Measurements from ENCODE around the gene ANKRD28. TPM values are rescaled to one million over a fixed set of nuclear protein-coding genes. Genes with fewer than 3 reads are reported as not detected.

Gene ANKRD28
- total and polyA plus RNA-seq, 2 of the 13 experiments (the other 11 are each of a cell fraction or from before 2014, with no cell fraction given), result 21.0 to 28.9 TPM

- H3K79me2 ChIP-seq (ENCODE audit: insufficient read depth, low read length), result no peaks in the 10 kb centered on the region
- no peaks in the 10 kb centered on the region for H3K27me3 ChIP-seq (ENCODE audit: control insufficient read depth in 1 of 2, insufficient read depth in 2 of 2, low read length in 2 of 2)
- no peaks in the 10 kb centered on the region for H3K4me1 ChIP-seq (ENCODE audit: insufficient read depth, low read length)
- no peak overlapping the region for H3K9ac ChIP-seq (ENCODE audit: insufficient read depth, low read depth, low read length)
- no peak for DNase-seq (ENCODE audit: low spot score)
- in situ Hi-C loops (cut with HindIII; ENCODE audit: extremely low pct_ligation_motif_present, low pct_unique_long_range_greater_than_20kb), result no loop called here
- intact Hi-C loops (cut with micrococcal nuclease; ENCODE audit: unreplicated experiment), result no loop called here
- no peak overlapping the region for H2AFZ ChIP-seq (ENCODE audit: low read length)
- no peak overlapping the region for H3K4me3 ChIP-seq (replicated peaks in 1 of 3; ENCODE audit: insufficient read depth in 1 of 3, low read depth in 2 of 3, low read length in 3 of 3)
- H3K36me3 ChIP-seq (replicated peaks in 1 of 2; ENCODE audit: control insufficient read depth in 1 of 2, insufficient read depth in 2 of 2, low read length in 2 of 2), result peaks cover 0 to 14% of the 10 kb centered on the region in 2 experiments; a peak in 2 of 5 replicates
- POLR2A ChIA-PET, result no interaction called here
- H4K20me1 ChIP-seq (ENCODE audit: insufficient read depth, low read length), result no peaks in the 10 kb centered on the region
- CTCF ChIA-PET (ENCODE audit: low intra/inter-chr PET ratio, low total read pairs), result no interaction called here
- TF ChIP-seq ZNF709 (CRISPR knock-in tag; IDR thresholded peaks at IDR 0.05), result no peak
- no peak for TF ChIP-seq JUND (CRISPR knock-in tag; IDR thresholded peaks at IDR 0.05)
- TF ChIP-seq MEF2D (CRISPR knock-in tag; IDR thresholded peaks at IDR 0.05), result no peak
- no peak for TF ChIP-seq RARA (CRISPR knock-in tag; IDR thresholded peaks at IDR 0.05)
- TF ChIP-seq MED8 (CRISPR knock-in tag; IDR thresholded peaks at IDR 0.05; ENCODE audit: insufficient replicate concordance), result no peak
- no peak for TF ChIP-seq GTF2F1 (IDR thresholded peaks at IDR 0.05; ENCODE audit: low read length)
- no peak for TF ChIP-seq THYN1 (CRISPR knock-in tag; IDR thresholded peaks at IDR 0.05; ENCODE audit: borderline replicate concordance, low read depth)
- TF ChIP-seq ATF2 (CRISPR knock-in tag; IDR thresholded peaks at IDR 0.05), result no peak
- TF ChIP-seq SRY (CRISPR knock-in tag; IDR thresholded peaks at IDR 0.05), result no peak
- H3K27ac ChIP-seq (ENCODE audit: extremely low read length, insufficient read depth, low read length), result no peak overlapping the region
- no peak overlapping the region for H3K4me2 ChIP-seq (ENCODE audit: low read depth, low read length)
- no peak for FAIRE-seq
- ATAC-seq, result no peak
- H3K9me3 ChIP-seq (ENCODE audit: low read length), result no peaks in the 10 kb centered on the region
- BruUV-seq (replicated peaks), result no TSS peak
- 95% methylated on average over 2 of the region's 2 CpGs for WGBS (ENCODE audit: low lambda C conversion rate)
Measured at GRCh38 chr3:15703346-15703745, 94.4 kb downstream of the ANKRD28 start.

GRCh38 chr3:15694628-15695027 lies 103.2 kb downstream of the ANKRD28 start:
- Histone ChIP-seq H3K4me2 (ENCODE audit: low read depth, low read length) (no peak overlapping the region), H2AFZ (ENCODE audit: low read length) (no peak overlapping the region), H3K4me1 (ENCODE audit: insufficient read depth, low read length) (no peaks in the 10 kb centered on the region), H3K9me3 (ENCODE audit: low read length) (no peaks in the 10 kb centered on the region), H3K27ac (ENCODE audit: extremely low read length, insufficient read depth, low read length) (no peak overlapping the region), H3K36me3 (replicated peaks in 1 of 2; ENCODE audit: control insufficient read depth in 1 of 2, insufficient read depth in 2 of 2, low read length in 2 of 2) (peaks cover 2 to 37% of the 10 kb centered on the region in 2 experiments; a peak in 4 of 5 replicates), H3K9ac (ENCODE audit: insufficient read depth, low read depth, low read length) (no peak overlapping the region), H3K27me3 (ENCODE audit: control insufficient read depth in 1 of 2, insufficient read depth in 2 of 2, low read length in 2 of 2) (no peaks in the 10 kb centered on the region), H4K20me1 (ENCODE audit: insufficient read depth, low read length) (no peaks in the 10 kb centered on the region), H3K4me3 (replicated peaks in 1 of 3; ENCODE audit: insufficient read depth in 1 of 3, low read depth in 2 of 3, low read length in 3 of 3) (no peak overlapping the region), H3K79me2 (ENCODE audit: insufficient read depth, low read length) (no peaks in the 10 kb centered on the region)
- no peak for ATAC-seq
- no peak for FAIRE-seq
- ChIA-PET POLR2A (no interaction called here), CTCF (ENCODE audit: low intra/inter-chr PET ratio, low total read pairs) (no interaction called here)
- no TSS peak for BruUV-seq (replicated peaks)
- WGBS (ENCODE audit: low lambda C conversion rate), result 95% methylated on average over 1 of the region's 1 CpG
- in situ Hi-C loops (cut with HindIII; ENCODE audit: extremely low pct_ligation_motif_present, low pct_unique_long_range_greater_than_20kb) (no loop called here), intact Hi-C loops (cut with micrococcal nuclease; ENCODE audit: unreplicated experiment) (no loop called here)
- no peak for DNase-seq (ENCODE audit: low spot score)
- TF ChIP-seq ZFYVE20 (CRISPR knock-in tag; IDR thresholded peaks at IDR 0.05; ENCODE audit: borderline replicate concordance, low read depth) (no peak), FIP1L1 (IDR thresholded peaks at IDR 0.05; ENCODE audit: borderline replicate concordance, insufficient read depth, low read depth, low read length) (no peak), ZBTB39 (CRISPR knock-in tag; IDR thresholded peaks at IDR 0.05) (no peak), ZNF614 (CRISPR knock-in tag; IDR thresholded peaks at IDR 0.05; ENCODE audit: borderline replicate concordance) (no peak), ZNF558 (CRISPR knock-in tag; IDR thresholded peaks at IDR 0.05; ENCODE audit: borderline replicate concordance) (no peak), ZNF691 (CRISPR knock-in tag; IDR thresholded peaks at IDR 0.05; ENCODE audit: borderline replicate concordance, low read depth) (no peak), ZNF260 (CRISPR knock-in tag; IDR thresholded peaks at IDR 0.05; ENCODE audit: borderline replicate concordance, low read depth) (no peak)

All from HepG2 (cell line).